ENCODE results near the gene MAGEA11. TPM values are rescaled to one million over a fixed set of nuclear protein-coding genes. Genes with fewer than 3 reads are reported as not detected.
"Not testable (repeated sequence)": the region's sequence is repeated elsewhere in the genome, so short reads cannot be mapped to it uniquely, and the experiment has no call there.

Gene MAGEA11
- total RNA-seq: not detected in 2 replicates

GRCh38 chrX:149711545-149712236 is at the start of gene MAGEA11:
TSS of gene MAGEA11 (plus strand) at chrX:149712060. CDS start at chrX:149713160, 1,100 bp downstream.
- no peak for DNase-seq (ENCODE audit: low spot score)
- H3K36me3 Mint-ChIP-seq (ENCODE audit: low read depth): no peaks in the 10 kb centered on the region
- no peaks in the 10 kb centered on the region for H3K9me3 Mint-ChIP-seq
- no peak within 1 kb of the TSS for H3K27ac Mint-ChIP-seq
- intact Hi-C loops (cut with micrococcal nuclease): no loop called here
- peaks cover 1% of the 10 kb centered on the region for H3K27me3 Mint-ChIP-seq (ENCODE audit: insufficient read depth)
- H3K4me1 Mint-ChIP-seq (ENCODE audit: low read depth): no peaks in the 10 kb centered on the region
- no peak within 1 kb of the TSS for H3K4me3 Mint-ChIP-seq

- H3K27ac Mint-ChIP-seq; DNase-seq (ENCODE audit: low spot score); H3K4me3 Mint-ChIP-seq; H3K27me3 Mint-ChIP-seq (ENCODE audit: insufficient read depth); intact Hi-C loops (cut with micrococcal nuclease); H3K9me3 Mint-ChIP-seq; H3K4me1 Mint-ChIP-seq (ENCODE audit: low read depth); H3K36me3 Mint-ChIP-seq (ENCODE audit: low read depth): not testable (repeated sequence)
These were observed 36.8 kb upstream of the MAGEA11 start for GRCh38 chrX:149675088-149675487.

GRCh38 chrX:149675554-149675953 is 36.3 kb upstream of the MAGEA11 start:
- H3K9me3 Mint-ChIP-seq; H3K4me1 Mint-ChIP-seq (ENCODE audit: low read depth); DNase-seq (ENCODE audit: low spot score); intact Hi-C loops (cut with micrococcal nuclease); H3K36me3 Mint-ChIP-seq (ENCODE audit: low read depth); H3K4me3 Mint-ChIP-seq; H3K27ac Mint-ChIP-seq; H3K27me3 Mint-ChIP-seq (ENCODE audit: insufficient read depth): not testable (repeated sequence)

- H3K27ac Mint-ChIP-seq; H3K9me3 Mint-ChIP-seq; intact Hi-C loops (cut with micrococcal nuclease); H3K27me3 Mint-ChIP-seq (ENCODE audit: insufficient read depth); H3K4me1 Mint-ChIP-seq (ENCODE audit: low read depth); DNase-seq (ENCODE audit: low spot score); H3K4me3 Mint-ChIP-seq; H3K36me3 Mint-ChIP-seq (ENCODE audit: low read depth): not testable (repeated sequence)
These were observed 32.6 kb upstream of the MAGEA11 start for GRCh38 chrX:149679164-149679678.

GRCh38 chrX:149681182-149681581 is 30.7 kb upstream of the MAGEA11 start:
- DNase-seq (ENCODE audit: low spot score): no peak
- intact Hi-C loops (cut with micrococcal nuclease): no loop called here
- Mint-ChIP-seq H3K4me1 (ENCODE audit: low read depth) (no peaks in the 10 kb centered on the region), H3K36me3 (ENCODE audit: low read depth) (no peaks in the 10 kb centered on the region), H3K4me3 (no peak overlapping the region), H3K27me3 (ENCODE audit: insufficient read depth) (no peaks in the 10 kb centered on the region), H3K9me3 (no peaks in the 10 kb centered on the region), H3K27ac (no peak overlapping the region)

GRCh38 chrX:149682031-149682430 is 29.8 kb upstream of the MAGEA11 start:
- Mint-ChIP-seq H3K27ac (no peak overlapping the region), H3K4me3 (no peak overlapping the region), H3K9me3 (no peaks in the 10 kb centered on the region), H3K36me3 (ENCODE audit: low read depth) (no peaks in the 10 kb centered on the region), H3K27me3 (ENCODE audit: insufficient read depth) (no peaks in the 10 kb centered on the region), H3K4me1 (ENCODE audit: low read depth) (no peaks in the 10 kb centered on the region)
- intact Hi-C loops (cut with micrococcal nuclease): no loop called here
- no peak for DNase-seq (ENCODE audit: low spot score)

GRCh38 chrX:149682956-149683947 is 28.6 kb upstream of the MAGEA11 start:
- intact Hi-C loops (cut with micrococcal nuclease): no loop called here
- Mint-ChIP-seq H3K27me3 (ENCODE audit: insufficient read depth) (no peaks in the 10 kb centered on the region), H3K4me3 (no peak overlapping the region), H3K9me3 (no peaks in the 10 kb centered on the region), H3K4me1 (ENCODE audit: low read depth) (no peaks in the 10 kb centered on the region), H3K36me3 (ENCODE audit: low read depth) (no peaks in the 10 kb centered on the region), H3K27ac (no peak overlapping the region)
- no peak for DNase-seq (ENCODE audit: low spot score)

- H3K4me3 Mint-ChIP-seq: no peak overlapping the region
- H3K9me3 Mint-ChIP-seq: no peaks in the 10 kb centered on the region
- H3K27ac Mint-ChIP-seq: no peak overlapping the region
- no peak for DNase-seq (ENCODE audit: low spot score)
- no peaks in the 10 kb centered on the region for H3K27me3 Mint-ChIP-seq (ENCODE audit: insufficient read depth)
- intact Hi-C loops (cut with micrococcal nuclease): no loop called here
- H3K36me3 Mint-ChIP-seq (ENCODE audit: low read depth): no peaks in the 10 kb centered on the region
- no peaks in the 10 kb centered on the region for H3K4me1 Mint-ChIP-seq (ENCODE audit: low read depth)
These were observed 27.7 kb upstream of the MAGEA11 start for GRCh38 chrX:149683966-149684730.

GRCh38 chrX:149687991-149688390 is 23.9 kb upstream of the MAGEA11 start:
- intact Hi-C loops (cut with micrococcal nuclease): no loop called here
- H3K4me1 Mint-ChIP-seq (ENCODE audit: low read depth): no peaks in the 10 kb centered on the region
- peaks cover 3% of the 10 kb centered on the region for H3K27me3 Mint-ChIP-seq (ENCODE audit: insufficient read depth)
- no peaks in the 10 kb centered on the region for H3K9me3 Mint-ChIP-seq
- no peak for DNase-seq (ENCODE audit: low spot score)
- no peaks in the 10 kb centered on the region for H3K36me3 Mint-ChIP-seq (ENCODE audit: low read depth)
- no peak overlapping the region for H3K27ac Mint-ChIP-seq
- no peak overlapping the region for H3K4me3 Mint-ChIP-seq

- no peak for DNase-seq (ENCODE audit: low spot score)
- H3K27me3 Mint-ChIP-seq (ENCODE audit: insufficient read depth): peaks cover 5% of the 10 kb centered on the region
- no peak overlapping the region for H3K27ac Mint-ChIP-seq
- H3K9me3 Mint-ChIP-seq: peaks cover 4% of the 10 kb centered on the region
- H3K4me3 Mint-ChIP-seq: no peak overlapping the region
- intact Hi-C loops (cut with micrococcal nuclease): no loop called here
- H3K36me3 Mint-ChIP-seq (ENCODE audit: low read depth): no peaks in the 10 kb centered on the region
- no peaks in the 10 kb centered on the region for H3K4me1 Mint-ChIP-seq (ENCODE audit: low read depth)
These were observed 23.3 kb upstream of the MAGEA11 start for GRCh38 chrX:149688552-149688951.

GRCh38 chrX:149691794-149692193 is 20.1 kb upstream of the MAGEA11 start:
- H3K4me3 Mint-ChIP-seq: no peak overlapping the region
- peaks cover 4% of the 10 kb centered on the region for H3K9me3 Mint-ChIP-seq
- peaks cover 7% of the 10 kb centered on the region for H3K27me3 Mint-ChIP-seq (ENCODE audit: insufficient read depth)
- intact Hi-C loops (cut with micrococcal nuclease): no loop called here
- no peaks in the 10 kb centered on the region for H3K4me1 Mint-ChIP-seq (ENCODE audit: low read depth)
- no peak overlapping the region for H3K27ac Mint-ChIP-seq
- no peak for DNase-seq (ENCODE audit: low spot score)
- H3K36me3 Mint-ChIP-seq (ENCODE audit: low read depth): no peaks in the 10 kb centered on the region

GRCh38 chrX:149692686-149693272 is 19.1 kb upstream of the MAGEA11 start:
- DNase-seq (ENCODE audit: low spot score); H3K27me3 Mint-ChIP-seq (ENCODE audit: insufficient read depth); H3K9me3 Mint-ChIP-seq; H3K4me3 Mint-ChIP-seq; H3K4me1 Mint-ChIP-seq (ENCODE audit: low read depth); H3K36me3 Mint-ChIP-seq (ENCODE audit: low read depth); H3K27ac Mint-ChIP-seq; intact Hi-C loops (cut with micrococcal nuclease): not testable (repeated sequence)

Data from activated T-helper 1 cell treated with anti-CD3 and anti-CD28 coated beads, Interleukin-12 subunit alpha, Interleukin-12 subunit beta, Interleukin-2, Interleukin-4 antibody, amounts not matched to agents 30 ng/mL and 10 ng/mL and 1 ng/mL, durations not matched to agents 14 hours and 24 hours and 36 hours (primary cell).